ENCODE data around the gene CMTM4.
A peak's percentile ranks its signal among the peaks of the same experiment; 100 is the strongest.

CMTM4 gene

DNA sequence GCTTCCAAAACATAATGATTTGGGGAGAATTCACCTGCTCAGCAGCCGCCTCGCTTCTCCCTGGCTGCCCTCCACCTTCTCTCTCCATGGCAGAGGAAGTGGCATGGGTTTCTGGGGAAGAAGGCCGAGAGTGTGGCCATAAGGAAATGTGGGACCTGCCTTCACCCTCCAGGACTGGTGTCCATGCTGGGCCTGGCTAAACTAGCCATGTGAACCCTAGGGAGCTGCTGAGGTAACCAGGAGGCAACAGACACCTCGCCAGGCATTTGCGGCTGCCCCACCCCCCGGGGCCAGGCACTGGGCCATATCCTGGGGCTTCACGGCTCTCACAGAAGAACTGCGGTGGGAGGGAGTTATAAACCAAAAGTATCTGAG, 9.9 kb upstream of the CMTM4 start:
- Histone ChIP-seq H3K4me1 (ENCODE audit: control insufficient read depth in 2 of 2, insufficient read depth in 2 of 2, low read length in 2 of 2) (peaks cover 8 to 10% of the 10 kb centered on the region in 2 donors), H3K27ac (ENCODE audit: low read depth in 2 of 2, low read length in 2 of 2) (peak overlapping the region; percentile 82 to 87), H3K9me3 (ENCODE audit: control insufficient read depth in 2 of 2, low read length in 2 of 2) (no peaks in the 10 kb centered on the region), H3K36me3 (ENCODE audit: control insufficient read depth in 2 of 2, insufficient read depth in 2 of 2, low read length in 2 of 2) (no peaks in the 10 kb centered on the region), H3K27me3 (ENCODE audit: control insufficient read depth in 2 of 2, insufficient read depth in 2 of 2, low read length in 2 of 2) (no peaks in the 10 kb centered on the region), H3K4me3 (ENCODE audit: low read length in 2 of 2) (peak overlapping the region in 1 of 2 donors; percentile 51), H3K9ac (ENCODE audit: low read depth in 1 of 2, low read length in 2 of 2) (peak overlapping the region; percentile 9 to 36)

DNA sequence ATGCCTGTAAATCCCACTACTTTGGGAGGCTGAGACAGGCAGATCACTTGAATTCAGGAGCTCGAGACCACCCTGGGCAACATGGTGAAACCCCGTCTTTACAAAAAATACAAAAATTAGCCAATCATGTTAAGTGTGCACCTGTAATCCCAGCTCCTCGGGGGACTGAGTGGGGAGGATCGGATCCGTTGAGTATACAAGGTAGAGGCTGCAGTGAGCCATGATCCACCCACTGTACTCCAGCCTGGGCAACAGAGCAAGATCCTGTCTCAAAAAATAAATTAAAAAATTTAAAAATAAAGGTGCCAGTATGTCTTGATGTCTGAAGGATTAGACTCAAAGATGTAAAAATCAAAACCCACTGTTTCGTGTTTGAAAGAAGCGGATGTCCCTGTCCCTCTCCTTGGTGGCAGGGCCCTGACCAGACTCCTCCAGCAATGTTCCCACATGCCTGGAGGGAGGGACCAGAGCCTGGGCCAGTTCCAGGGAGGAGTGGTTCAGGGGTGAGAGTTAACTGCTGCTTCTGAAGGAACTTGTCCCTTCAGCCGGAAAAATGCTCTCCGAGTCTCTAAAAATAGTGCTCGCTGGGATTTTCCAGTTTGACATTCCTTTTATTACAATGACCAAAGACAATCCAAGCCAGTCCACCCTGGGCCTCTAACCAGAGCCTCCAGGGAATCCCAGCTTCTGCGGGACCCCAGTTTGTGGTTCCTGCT, 9.4 kb upstream of the CMTM4 start:
- no peaks in the 10 kb centered on the region for H3K9me3 ChIP-seq (ENCODE audit: control insufficient read depth in 2 of 2, low read length in 2 of 2)
- H3K27me3 ChIP-seq (ENCODE audit: control insufficient read depth in 2 of 2, insufficient read depth in 2 of 2, low read length in 2 of 2), result no peaks in the 10 kb centered on the region
- H3K9ac ChIP-seq (ENCODE audit: low read depth in 1 of 2, low read length in 2 of 2), result peak overlapping the region; percentile 9 to 36
- no peaks in the 10 kb centered on the region for H3K36me3 ChIP-seq (ENCODE audit: control insufficient read depth in 2 of 2, insufficient read depth in 2 of 2, low read length in 2 of 2)
- peak overlapping the region in 1 of 2 donors; percentile 51 for H3K4me3 ChIP-seq (ENCODE audit: low read length in 2 of 2)
- H3K4me1 ChIP-seq (ENCODE audit: control insufficient read depth in 2 of 2, insufficient read depth in 2 of 2, low read length in 2 of 2), result peaks cover 10% of the 10 kb centered on the region in 2 donors
- H3K27ac ChIP-seq (ENCODE audit: low read depth in 2 of 2, low read length in 2 of 2), result peak overlapping the region; percentile 82 to 87

DNA sequence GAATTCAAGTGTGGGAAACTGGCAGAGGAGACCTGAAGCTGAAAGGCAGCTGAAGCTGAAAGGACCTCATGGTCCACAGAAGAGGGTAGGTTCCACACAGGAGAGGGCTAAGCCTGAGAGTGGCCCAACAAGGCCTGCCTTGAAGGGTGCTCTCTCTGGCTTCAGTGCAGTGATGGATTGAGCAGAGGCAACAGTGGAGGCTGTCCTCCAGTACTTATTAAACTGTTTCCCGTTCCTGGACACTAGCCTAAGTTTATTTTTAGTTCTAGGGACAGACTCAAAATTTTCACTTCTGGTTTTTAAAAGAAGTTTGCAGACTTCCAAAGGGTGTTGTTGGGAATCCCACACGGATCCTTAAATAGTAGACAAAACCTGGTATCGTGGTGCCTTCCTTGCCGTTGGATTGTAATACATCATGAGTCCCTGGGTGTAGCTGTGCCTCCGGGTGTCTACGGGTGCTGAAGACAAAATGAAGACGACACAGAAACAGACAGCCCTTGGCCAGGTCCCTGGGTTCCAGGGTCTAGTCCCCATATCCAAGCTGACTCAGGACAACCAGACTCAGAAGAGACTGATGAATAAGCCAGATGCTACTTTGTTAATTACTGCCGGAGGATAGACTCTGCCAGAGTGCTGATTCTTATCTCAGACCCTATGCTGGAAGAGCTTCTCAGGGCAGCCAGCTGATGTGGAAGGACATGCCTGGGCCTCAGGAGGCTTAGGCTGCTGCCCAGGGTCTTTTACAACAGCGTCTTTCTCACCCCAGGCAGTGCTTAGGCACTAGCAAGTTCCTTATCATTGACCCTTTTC, 7.1 kb upstream of the CMTM4 start:
- peaks cover 10% of the 10 kb centered on the region in 2 donors for H3K4me1 ChIP-seq (ENCODE audit: control insufficient read depth in 2 of 2, insufficient read depth in 2 of 2, low read length in 2 of 2)
- no peaks in the 10 kb centered on the region for H3K27me3 ChIP-seq (ENCODE audit: control insufficient read depth in 2 of 2, insufficient read depth in 2 of 2, low read length in 2 of 2)
- no peak overlapping the region for H3K9ac ChIP-seq (ENCODE audit: low read depth in 1 of 2, low read length in 2 of 2)
- no peak overlapping the region for H3K27ac ChIP-seq (ENCODE audit: low read depth in 2 of 2, low read length in 2 of 2)
- no peak overlapping the region for H3K4me3 ChIP-seq (ENCODE audit: low read length in 2 of 2)
- no peaks in the 10 kb centered on the region for H3K36me3 ChIP-seq (ENCODE audit: control insufficient read depth in 2 of 2, insufficient read depth in 2 of 2, low read length in 2 of 2)
- H3K9me3 ChIP-seq (ENCODE audit: control insufficient read depth in 2 of 2, low read length in 2 of 2), result no peaks in the 10 kb centered on the region

DNA sequence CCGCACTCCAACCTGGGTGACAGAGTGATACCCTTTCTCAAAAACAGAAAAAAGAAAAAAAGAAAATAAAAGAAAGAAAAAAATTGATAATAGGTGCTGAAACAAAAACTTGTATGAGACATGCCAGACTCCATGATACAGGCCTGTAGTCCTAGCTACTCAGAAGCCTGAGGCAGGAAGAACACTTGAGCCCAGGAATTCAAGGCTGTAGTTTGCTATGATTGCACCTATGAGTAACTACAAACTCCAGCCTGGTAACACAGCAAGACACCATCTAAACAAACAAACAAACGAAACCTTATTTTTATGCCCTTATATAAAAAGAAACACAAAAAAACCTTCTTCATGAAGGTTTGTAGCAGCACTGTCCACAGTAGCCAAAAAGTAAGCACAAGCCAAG, 5.0 kb upstream of the CMTM4 start:
- peaks cover 8 to 12% of the 10 kb centered on the region in 2 donors for H3K4me1 ChIP-seq (ENCODE audit: control insufficient read depth in 2 of 2, insufficient read depth in 2 of 2, low read length in 2 of 2)
- H3K4me3 ChIP-seq (ENCODE audit: low read length in 2 of 2), result no peak overlapping the region
- H3K36me3 ChIP-seq (ENCODE audit: control insufficient read depth in 2 of 2, insufficient read depth in 2 of 2, low read length in 2 of 2), result no peaks in the 10 kb centered on the region
- H3K9ac ChIP-seq (ENCODE audit: low read depth in 1 of 2, low read length in 2 of 2), result no peak overlapping the region
- H3K27me3 ChIP-seq (ENCODE audit: control insufficient read depth in 2 of 2, insufficient read depth in 2 of 2, low read length in 2 of 2), result peaks cover 0 to 2% of the 10 kb centered on the region in 2 donors
- H3K27ac ChIP-seq (ENCODE audit: low read depth in 2 of 2, low read length in 2 of 2), result no peak overlapping the region
- H3K9me3 ChIP-seq (ENCODE audit: control insufficient read depth in 2 of 2, low read length in 2 of 2), result no peaks in the 10 kb centered on the region

DNA sequence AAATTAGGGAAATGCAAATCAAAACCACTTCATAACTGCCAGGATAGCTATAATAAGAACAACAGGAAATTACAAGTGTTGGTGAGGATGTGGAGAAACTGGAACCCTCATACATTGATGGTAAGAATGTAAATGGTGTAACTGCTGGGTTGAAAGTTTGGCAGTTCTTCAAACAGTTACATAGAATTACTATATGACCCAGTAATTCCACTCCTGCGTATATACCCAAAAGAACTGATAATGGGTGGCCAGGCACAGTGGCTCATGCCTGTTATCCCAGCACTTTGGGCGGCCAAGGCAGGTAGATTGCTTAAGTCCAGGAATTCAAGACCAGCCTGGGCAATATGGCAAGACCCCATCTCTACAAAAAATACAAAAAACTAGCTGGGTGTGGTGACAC, 4.5 kb upstream of the CMTM4 start:
- Histone ChIP-seq H3K27me3 (ENCODE audit: control insufficient read depth in 2 of 2, insufficient read depth in 2 of 2, low read length in 2 of 2) (peaks cover 0 to 2% of the 10 kb centered on the region in 2 donors), H3K4me1 (ENCODE audit: control insufficient read depth in 2 of 2, insufficient read depth in 2 of 2, low read length in 2 of 2) (peaks cover 5 to 7% of the 10 kb centered on the region in 2 donors), H3K27ac (ENCODE audit: low read depth in 2 of 2, low read length in 2 of 2) (no peak overlapping the region), H3K4me3 (ENCODE audit: low read length in 2 of 2) (no peak overlapping the region), H3K9ac (ENCODE audit: low read depth in 1 of 2, low read length in 2 of 2) (no peak overlapping the region), H3K9me3 (ENCODE audit: control insufficient read depth in 2 of 2, low read length in 2 of 2) (no peaks in the 10 kb centered on the region), H3K36me3 (ENCODE audit: control insufficient read depth in 2 of 2, insufficient read depth in 2 of 2, low read length in 2 of 2) (no peaks in the 10 kb centered on the region)

DNA sequence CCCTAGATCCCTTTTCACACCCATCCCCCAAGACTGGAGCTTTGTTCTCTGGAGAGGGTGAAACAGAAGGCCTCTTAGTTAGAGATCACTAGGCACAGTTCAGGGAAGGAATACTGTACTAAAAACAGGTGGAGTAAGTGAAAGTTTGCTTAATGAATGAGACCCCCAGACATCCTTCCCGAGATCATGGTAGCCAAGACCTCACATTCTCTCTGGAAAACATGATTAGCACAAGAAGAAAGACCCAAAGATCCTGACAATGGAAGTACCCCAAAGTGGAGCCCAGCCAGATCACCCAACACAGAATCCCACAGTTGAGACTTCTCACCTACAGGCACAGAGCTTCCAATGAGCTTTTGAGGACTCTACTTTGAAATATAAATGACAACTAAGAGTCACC, 3.4 kb upstream of the CMTM4 start:
- Histone ChIP-seq H3K9me3 (ENCODE audit: control insufficient read depth in 2 of 2, low read length in 2 of 2) (no peaks in the 10 kb centered on the region), H3K9ac (ENCODE audit: low read depth in 1 of 2, low read length in 2 of 2) (no peak overlapping the region), H3K27me3 (ENCODE audit: control insufficient read depth in 2 of 2, insufficient read depth in 2 of 2, low read length in 2 of 2) (peaks cover 0 to 2% of the 10 kb centered on the region in 2 donors), H3K36me3 (ENCODE audit: control insufficient read depth in 2 of 2, insufficient read depth in 2 of 2, low read length in 2 of 2) (no peaks in the 10 kb centered on the region), H3K4me1 (ENCODE audit: control insufficient read depth in 2 of 2, insufficient read depth in 2 of 2, low read length in 2 of 2) (peaks cover 15 to 16% of the 10 kb centered on the region in 2 donors), H3K4me3 (ENCODE audit: low read length in 2 of 2) (no peak overlapping the region), H3K27ac (ENCODE audit: low read depth in 2 of 2, low read length in 2 of 2) (no peak overlapping the region)

DNA sequence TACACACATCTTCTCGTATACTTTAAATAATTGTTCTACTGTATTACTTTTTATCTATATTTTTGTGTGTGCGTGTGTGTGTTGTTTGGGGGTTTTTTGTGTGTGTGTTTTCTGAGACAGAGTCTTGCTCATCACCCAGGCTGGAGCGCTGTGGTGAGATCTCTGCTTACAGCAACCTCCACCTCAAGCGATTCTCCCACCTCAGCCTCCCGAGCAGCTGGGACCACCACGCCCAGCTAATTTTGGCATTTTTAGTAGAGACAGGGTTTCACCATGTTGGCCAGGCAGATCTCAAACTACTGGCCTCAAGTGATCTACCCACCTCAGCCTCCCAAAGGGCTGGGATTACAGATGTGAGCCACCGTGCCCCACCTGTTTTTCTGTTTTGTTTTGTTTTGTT, 1.5 kb upstream of the CMTM4 start:
- Histone ChIP-seq H3K36me3 (ENCODE audit: control insufficient read depth in 2 of 2, insufficient read depth in 2 of 2, low read length in 2 of 2) (no peaks in the 10 kb centered on the region), H3K27ac (ENCODE audit: low read depth in 2 of 2, low read length in 2 of 2) (no peak overlapping the region), H3K4me3 (ENCODE audit: low read length in 2 of 2) (no peak overlapping the region), H3K9ac (ENCODE audit: low read depth in 1 of 2, low read length in 2 of 2) (no peak overlapping the region), H3K9me3 (ENCODE audit: control insufficient read depth in 2 of 2, low read length in 2 of 2) (no peaks in the 10 kb centered on the region), H3K27me3 (ENCODE audit: control insufficient read depth in 2 of 2, insufficient read depth in 2 of 2, low read length in 2 of 2) (peaks cover 0 to 2% of the 10 kb centered on the region in 2 donors), H3K4me1 (ENCODE audit: control insufficient read depth in 2 of 2, insufficient read depth in 2 of 2, low read length in 2 of 2) (peaks cover 18 to 24% of the 10 kb centered on the region in 2 donors)

DNA sequence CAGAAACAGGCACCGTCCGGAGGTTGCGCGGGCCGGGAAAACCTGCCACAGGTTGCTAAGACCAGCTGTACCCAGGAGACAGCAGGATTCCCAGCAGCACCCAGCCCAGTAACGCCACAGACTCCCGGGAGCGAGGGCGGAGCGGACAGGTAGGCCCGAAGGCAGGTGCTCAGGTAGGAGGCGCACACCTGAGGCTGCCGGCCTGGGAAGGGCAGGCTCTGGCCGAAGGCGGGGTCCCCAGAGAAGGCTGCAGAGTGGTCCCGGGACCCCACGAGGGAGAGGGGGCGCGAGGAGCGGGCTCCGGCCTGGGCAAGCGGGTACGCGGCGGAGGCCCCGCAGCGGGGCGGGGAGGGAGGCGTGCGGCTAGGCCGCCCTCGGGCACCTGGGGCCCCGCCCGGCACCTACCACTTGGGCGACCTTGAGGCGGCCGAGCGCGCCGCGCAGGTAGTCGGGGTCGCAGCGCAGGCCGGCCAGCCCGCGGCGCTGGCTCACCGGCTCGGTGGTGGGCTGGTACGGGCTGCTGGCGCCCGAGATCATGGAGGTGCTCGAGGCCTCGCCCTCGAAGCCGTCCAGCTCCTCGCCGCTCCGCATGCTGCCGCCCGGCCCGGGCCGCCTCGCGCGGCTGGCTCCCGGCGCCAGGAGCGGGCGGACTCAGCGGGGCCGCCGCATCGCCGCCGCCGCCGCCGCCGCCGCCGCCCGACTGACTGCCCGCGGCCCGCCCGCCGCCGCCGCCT, 441 bp downstream of the CMTM4 start:
- Histone ChIP-seq H3K27me3 (ENCODE audit: control insufficient read depth in 2 of 2, insufficient read depth in 2 of 2, low read length in 2 of 2) (peaks cover 0 to 2% of the 10 kb centered on the region in 2 donors), H3K9me3 (ENCODE audit: control insufficient read depth in 2 of 2, low read length in 2 of 2) (no peaks in the 10 kb centered on the region)

DNA sequence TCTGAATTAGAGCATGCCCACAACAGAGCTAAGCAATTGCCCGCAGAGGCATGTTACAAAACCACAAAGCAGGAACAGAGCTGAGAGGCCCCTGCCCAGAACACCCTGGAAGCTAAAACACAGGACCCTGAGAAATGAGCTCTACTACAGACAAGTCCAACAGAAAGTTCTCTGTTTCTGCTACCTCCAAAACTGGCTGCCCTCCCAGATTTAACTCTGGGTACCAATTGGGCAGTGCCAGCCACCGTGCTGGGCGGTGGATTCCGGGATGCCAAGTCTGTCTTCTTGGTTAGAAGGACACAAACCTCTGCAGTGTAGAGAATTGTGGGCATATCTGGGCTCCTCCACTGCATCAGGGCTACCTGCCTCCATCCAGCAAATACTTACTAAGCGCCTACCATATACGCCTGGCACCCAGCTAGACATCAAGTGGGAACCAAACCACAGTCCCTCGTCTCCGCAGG, 1.0 kb downstream of the CMTM4 start:
- no peaks in the 10 kb centered on the region for H3K9me3 ChIP-seq (ENCODE audit: control insufficient read depth in 2 of 2, low read length in 2 of 2)
- H3K27ac ChIP-seq (ENCODE audit: low read depth in 2 of 2, low read length in 2 of 2), result peak overlapping the region; percentile 90 to 91
- peaks cover 18 to 29% of the 10 kb centered on the region in 2 donors for H3K4me1 ChIP-seq (ENCODE audit: control insufficient read depth in 2 of 2, insufficient read depth in 2 of 2, low read length in 2 of 2)
- no peaks in the 10 kb centered on the region for H3K36me3 ChIP-seq (ENCODE audit: control insufficient read depth in 2 of 2, insufficient read depth in 2 of 2, low read length in 2 of 2)
- peak overlapping the region; percentile 75 to 79 for H3K4me3 ChIP-seq (ENCODE audit: low read length in 2 of 2)
- H3K27me3 ChIP-seq (ENCODE audit: control insufficient read depth in 2 of 2, insufficient read depth in 2 of 2, low read length in 2 of 2), result peaks cover 0 to 2% of the 10 kb centered on the region in 2 donors
- peak overlapping the region; percentile 27 to 90 for H3K9ac ChIP-seq (ENCODE audit: low read depth in 1 of 2, low read length in 2 of 2)

More for the DNA sequence above, 441 bp downstream of the CMTM4 start:
- peaks cover 18 to 28% of the 10 kb centered on the region in 2 donors for H3K4me1 ChIP-seq (ENCODE audit: control insufficient read depth in 2 of 2, insufficient read depth in 2 of 2, low read length in 2 of 2)
- no peaks in the 10 kb centered on the region for H3K36me3 ChIP-seq (ENCODE audit: control insufficient read depth in 2 of 2, insufficient read depth in 2 of 2, low read length in 2 of 2)
- H3K9ac ChIP-seq (ENCODE audit: low read depth in 1 of 2, low read length in 2 of 2), result peak overlapping the region; percentile 27 to 90
- peak overlapping the region; percentile 75 to 79 for H3K4me3 ChIP-seq (ENCODE audit: low read length in 2 of 2)
- H3K27ac ChIP-seq (ENCODE audit: low read depth in 2 of 2, low read length in 2 of 2), result peak overlapping the region; percentile 90 to 91

Measured in mucosa of rectum (tissue), 2 donors.